SJCRH30 (cell line): ENCODE data around the gene TMEM106C. TPM values are rescaled to one million over a fixed set of nuclear protein-coding genes. Genes with fewer than 3 reads are reported as not detected.
"Not testable (repeated sequence)": the region's sequence is repeated elsewhere in the genome, so short reads cannot be mapped to it uniquely, and the experiment has no call there.

ENCODE experiments used
- DNase-seq, 2 experiments: peaks; one replicate each; pipeline ENCODE4 v3.0.0-alpha.2; 2015 to 2020
- H3K27ac ChIP-seq: fragments of 250-450 bp; sonication (Bioruptor Pico); 2 replicates; pipeline ENCODE4 v1.5.1; 2020; ENCODE audit warnings: mild to moderate bottlenecking, moderate library complexity
- H3K27me3 ChIP-seq: fragments of 250-450 bp; sonication (Bioruptor Pico); 2 replicates; pipeline ENCODE4 v1.5.1; 2020; ENCODE audit warnings: mild to moderate bottlenecking, moderate library complexity
- H3K36me3 ChIP-seq: fragments of 250-450 bp; sonication (Bioruptor Pico); 2 replicates; pipeline ENCODE4 v1.5.1; 2020; ENCODE audit warnings: mild to moderate bottlenecking, moderate library complexity
- H3K4me1 ChIP-seq: fragments of 250-450 bp; sonication (Bioruptor Pico); 2 replicates; pipeline ENCODE4 v1.5.1; 2020; ENCODE audit warnings: mild to moderate bottlenecking, moderate library complexity
- H3K4me3 ChIP-seq: fragments of 250-450 bp; sonication (Bioruptor Pico); 2 replicates; pipeline ENCODE4 v1.5.1; 2020; ENCODE audit warnings: mild to moderate bottlenecking, moderate library complexity
- H3K9me3 ChIP-seq: fragments of 250-450 bp; sonication (Bioruptor Pico); replicated peaks from 2 replicates; pipeline ENCODE4 v1.5.1; 2020; ENCODE audit warnings: mild to moderate bottlenecking, moderate library complexity
- total RNA-seq: library from RNA; depleted of rRNA; stranded (reverse); fragments of >200 nt; shearing (Covaris generic); gene quantifications from 2 replicates; pipeline ENCODE4 v1.2.3, GENCODE V29; 2014

The TMEM106C gene
- total RNA-seq, 1 experiment from 2014 or later: 145 TPM

- H3K36me3 ChIP-seq: no peaks in the 10 kb centered on the region
- H3K27ac ChIP-seq: no peak overlapping the region
- no peak for DNase-seq
- H3K27me3 ChIP-seq: peaks cover 11% of the 10 kb centered on the region; the same call in 1 of the 2 replicates
- peaks cover 11% of the 10 kb centered on the region; the same call in 1 of the 2 replicates for H3K4me1 ChIP-seq
- H3K9me3 ChIP-seq: no peaks in the 10 kb centered on the region
- H3K4me3 ChIP-seq: no peak overlapping the region
Measured at GRCh38 chr12:47943623-47944340, 19.6 kb upstream of the TMEM106C start.

GRCh38 chr12:47944685-47945340 lies 18.6 kb upstream of the TMEM106C start:
- Histone ChIP-seq H3K4me1 (peaks cover 11% of the 10 kb centered on the region; the same call in 1 of the 2 replicates), H3K9me3 (no peaks in the 10 kb centered on the region), H3K36me3 (no peaks in the 10 kb centered on the region), H3K27ac (no peak overlapping the region), H3K27me3 (peaks cover 11% of the 10 kb centered on the region; the same call in 1 of the 2 replicates), H3K4me3 (no peak overlapping the region)
- no peak for DNase-seq

DNA sequence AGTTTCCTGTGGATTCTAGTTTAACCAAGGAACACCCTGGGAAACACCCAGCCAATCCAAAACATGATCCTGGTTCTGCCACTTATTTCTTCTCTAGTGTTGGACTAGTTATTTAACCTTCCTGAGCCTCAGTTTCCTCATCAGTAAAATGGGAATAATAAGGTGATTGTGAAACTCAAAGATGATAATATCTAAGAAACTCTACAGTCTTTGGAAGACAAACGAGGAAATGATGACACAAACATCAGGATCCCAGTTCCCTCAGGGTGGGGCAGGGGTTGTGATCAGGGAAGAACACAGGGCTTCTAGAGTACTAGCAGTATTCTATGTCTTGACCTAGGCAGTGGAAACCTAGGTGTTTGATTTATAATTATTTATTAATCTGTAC lies 18.1 kb upstream of the TMEM106C start:
- Histone ChIP-seq H3K27ac (no peak overlapping the region), H3K36me3 (no peaks in the 10 kb centered on the region)

DNA sequence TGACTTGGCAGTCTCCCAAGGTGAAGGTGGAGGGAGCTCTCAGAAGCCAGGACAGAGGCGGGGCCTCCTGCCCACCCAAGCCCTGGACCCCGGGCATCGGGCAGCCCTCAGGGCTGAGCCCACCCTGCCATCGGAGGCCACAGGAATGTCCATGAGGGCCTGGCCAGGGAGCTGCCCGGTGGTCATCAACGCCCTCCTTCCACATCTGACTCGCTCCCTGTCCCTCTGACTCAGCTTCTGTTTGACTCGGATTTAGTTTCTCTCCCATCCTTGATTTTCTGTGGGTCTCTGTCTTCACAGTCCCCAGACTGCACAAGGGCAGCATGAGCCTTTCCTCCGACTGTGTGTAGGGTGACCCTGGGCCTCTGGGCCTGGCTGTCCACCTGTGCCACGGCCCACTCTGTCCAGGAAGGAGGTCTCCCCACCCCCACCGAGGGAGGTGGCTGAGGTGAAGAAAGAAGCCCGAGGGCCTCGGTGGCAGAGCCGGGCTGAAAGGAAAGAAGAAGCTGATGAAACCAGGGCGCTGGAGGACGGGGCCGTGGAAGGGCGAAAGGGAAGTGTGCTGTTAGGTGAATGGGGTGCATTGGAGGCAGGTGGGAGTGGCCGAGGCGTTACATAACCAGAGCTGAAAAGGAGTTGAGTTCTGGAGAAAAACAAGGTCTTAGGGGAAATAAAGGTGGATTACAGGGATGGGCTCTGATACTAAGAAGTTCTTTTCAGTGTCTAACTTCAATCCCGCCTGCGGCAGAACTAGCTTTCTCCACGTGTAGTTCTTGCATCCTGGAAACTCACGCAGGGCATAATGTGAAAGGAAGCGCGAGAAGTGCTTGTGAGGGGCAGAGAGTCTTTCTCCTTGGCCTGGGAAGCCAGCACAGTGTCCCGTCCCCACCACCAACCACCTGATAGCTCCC lies 16.7 kb upstream of the TMEM106C start:
- Histone ChIP-seq H3K27me3 (peaks cover 11% of the 10 kb centered on the region; the same call in 1 of the 2 replicates), H3K9me3 (no peaks in the 10 kb centered on the region), H3K4me3 (peak overlapping the region; percentile 17; the same call in 1 of the 2 replicates), H3K4me1 (peaks cover 14% of the 10 kb centered on the region; the same call in 1 of the 2 replicates), H3K27ac (no peak overlapping the region), H3K36me3 (no peaks in the 10 kb centered on the region)
- DNase-seq: peak in 1 of 2 experiments; percentile 33

More for the DNA sequence above, 18.1 kb upstream of the TMEM106C start:
- Histone ChIP-seq H3K9me3 (no peaks in the 10 kb centered on the region), H3K4me3 (no peak overlapping the region), H3K4me1 (peaks cover 11% of the 10 kb centered on the region; the same call in 1 of the 2 replicates), H3K27me3 (peaks cover 11% of the 10 kb centered on the region; the same call in 1 of the 2 replicates)
- DNase-seq: no peak

DNA sequence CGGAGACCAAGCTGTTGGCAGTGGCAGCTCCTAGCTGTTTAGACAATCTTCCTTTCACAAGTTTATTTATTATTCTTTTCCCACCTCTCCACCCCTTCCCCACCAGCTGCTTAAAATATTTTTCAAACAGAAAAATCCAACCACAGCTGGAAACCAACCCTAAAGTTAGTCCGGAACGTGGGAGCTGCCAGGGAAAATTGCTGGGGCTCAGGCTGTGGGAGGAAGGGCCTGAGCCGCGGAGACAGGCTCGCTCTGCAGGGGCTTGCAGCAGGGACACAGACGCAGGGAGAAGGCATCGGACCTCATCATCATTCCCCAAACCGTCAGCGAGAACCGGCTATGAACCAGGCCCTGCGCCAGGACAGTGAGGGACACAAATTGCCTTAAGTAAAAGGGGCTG lies 16.1 kb upstream of the TMEM106C start:
- H3K27me3 ChIP-seq: peaks cover 11% of the 10 kb centered on the region; the same call in 1 of the 2 replicates
- peak in 1 of 2 experiments; percentile 53 for DNase-seq
- H3K4me3 ChIP-seq: no peak overlapping the region
- no peak overlapping the region for H3K27ac ChIP-seq
- H3K4me1 ChIP-seq: peaks cover 14% of the 10 kb centered on the region; the same call in 1 of the 2 replicates
- no peaks in the 10 kb centered on the region for H3K9me3 ChIP-seq
- H3K36me3 ChIP-seq: no peaks in the 10 kb centered on the region

GRCh38 chr12:47949441-47950341 lies 13.7 kb upstream of the TMEM106C start:
- Histone ChIP-seq H3K27ac (no peak overlapping the region), H3K9me3 (no peaks in the 10 kb centered on the region), H3K36me3 (no peaks in the 10 kb centered on the region), H3K27me3 (peaks cover 23% of the 10 kb centered on the region), H3K4me3 (no peak overlapping the region), H3K4me1 (peaks cover 14% of the 10 kb centered on the region; the same call in 1 of the 2 replicates)
- peak; percentile 83 to 91 for DNase-seq

GRCh38 chr12:47950856-47951468 lies 12.4 kb upstream of the TMEM106C start:
- H3K27me3 ChIP-seq: peaks cover 19% of the 10 kb centered on the region
- no peaks in the 10 kb centered on the region for H3K9me3 ChIP-seq
- H3K36me3 ChIP-seq: no peaks in the 10 kb centered on the region
- no peak for DNase-seq
- no peak overlapping the region for H3K4me3 ChIP-seq
- peaks cover 14% of the 10 kb centered on the region; the same call in 1 of the 2 replicates for H3K4me1 ChIP-seq
- H3K27ac ChIP-seq: no peak overlapping the region

DNA sequence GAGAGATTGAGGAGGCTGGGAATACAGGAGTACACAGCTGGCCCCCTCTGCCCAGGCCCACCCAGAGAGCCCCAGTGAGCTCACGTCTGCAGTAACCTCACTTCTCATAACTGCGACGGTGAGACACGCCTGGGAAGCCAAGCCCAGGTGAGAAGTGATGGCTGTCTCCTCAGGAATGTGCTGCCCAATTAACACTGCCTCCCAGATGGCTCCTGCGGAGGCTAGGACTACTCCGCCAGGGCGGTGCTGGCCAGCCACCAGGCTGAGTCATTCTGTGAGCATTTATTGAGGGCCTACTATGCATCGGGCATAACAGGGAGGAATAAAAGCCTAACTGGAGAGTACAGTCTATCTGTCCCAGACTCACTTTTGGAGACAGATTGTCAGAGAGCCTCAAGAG lies 9.3 kb upstream of the TMEM106C start:
- DNase-seq: no peak
- H3K4me3 ChIP-seq: no peak overlapping the region

DNA sequence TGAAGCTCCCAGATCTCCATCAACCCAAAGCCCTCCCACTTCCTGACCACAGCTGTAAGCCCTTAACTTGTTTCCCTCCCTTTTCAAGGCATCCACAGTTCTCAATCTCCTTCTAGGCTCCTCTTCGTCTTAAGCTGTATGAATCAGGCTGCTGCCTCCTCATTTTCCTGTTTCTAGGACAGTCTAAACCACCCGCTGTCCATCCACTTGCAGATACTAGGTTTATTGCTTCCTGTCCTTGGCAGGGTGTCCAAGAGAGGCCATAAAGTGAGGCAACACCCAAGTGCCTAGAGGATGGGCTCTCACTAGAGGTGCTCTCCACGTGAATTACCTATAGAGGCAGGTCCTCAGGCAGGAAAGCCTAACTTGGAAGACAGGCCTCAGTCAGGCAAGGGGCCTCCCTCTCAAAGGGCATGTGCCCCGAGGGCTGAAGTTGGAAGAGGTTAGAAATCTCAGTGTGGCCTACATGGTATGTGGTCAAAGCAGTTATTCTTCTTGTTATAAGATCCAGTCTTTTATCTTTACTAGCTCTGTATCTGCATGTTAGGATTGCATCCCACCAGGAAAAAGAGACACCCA lies 8.8 kb upstream of the TMEM106C start:
- Histone ChIP-seq H3K27ac (no peak overlapping the region), H3K9me3 (no peaks in the 10 kb centered on the region), H3K36me3 (no peaks in the 10 kb centered on the region), H3K4me1 (peaks cover 3% of the 10 kb centered on the region; the same call in 1 of the 2 replicates), H3K4me3 (no peak overlapping the region), H3K27me3 (peaks cover 16% of the 10 kb centered on the region)
- no peak for DNase-seq

More for the DNA sequence above, 9.3 kb upstream of the TMEM106C start:
- Histone ChIP-seq H3K27me3 (peaks cover 16% of the 10 kb centered on the region), H3K36me3 (no peaks in the 10 kb centered on the region), H3K9me3 (no peaks in the 10 kb centered on the region), H3K4me1 (peaks cover 3% of the 10 kb centered on the region; the same call in 1 of the 2 replicates), H3K27ac (no peak overlapping the region)

DNA sequence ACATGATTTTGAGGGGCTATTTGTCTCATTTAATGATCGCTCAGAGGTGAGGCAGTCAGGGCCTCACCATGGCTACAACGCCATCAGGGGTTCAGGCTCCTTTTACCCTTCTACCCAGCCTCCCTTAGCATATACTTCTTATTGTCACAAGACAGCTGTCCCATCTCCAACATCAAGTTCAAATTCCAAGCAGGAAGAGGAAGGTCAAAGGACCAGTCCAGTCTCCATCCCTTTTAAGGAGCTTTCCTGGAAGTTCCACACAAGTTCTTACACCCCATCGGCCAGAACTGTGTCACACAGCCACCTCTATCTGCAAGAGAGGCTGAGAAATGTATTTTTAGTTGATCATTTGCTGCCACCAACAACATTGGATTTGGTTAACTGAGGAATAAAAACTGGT lies 8.3 kb upstream of the TMEM106C start:
- Histone ChIP-seq H3K36me3 (no peaks in the 10 kb centered on the region), H3K27me3 (peaks cover 16% of the 10 kb centered on the region), H3K4me3 (no peak overlapping the region), H3K27ac (no peak overlapping the region), H3K9me3 (no peaks in the 10 kb centered on the region), H3K4me1 (peaks cover 3% of the 10 kb centered on the region; the same call in 1 of the 2 replicates)
- no peak for DNase-seq

GRCh38 chr12:47957671-47958070 lies 5.7 kb upstream of the TMEM106C start:
- H3K4me3 ChIP-seq, H3K36me3 ChIP-seq, H3K27ac ChIP-seq, DNase-seq, H3K4me1 ChIP-seq, H3K9me3 ChIP-seq: not testable (repeated sequence)
- peaks cover 13% of the 10 kb centered on the region for H3K27me3 ChIP-seq

DNA sequence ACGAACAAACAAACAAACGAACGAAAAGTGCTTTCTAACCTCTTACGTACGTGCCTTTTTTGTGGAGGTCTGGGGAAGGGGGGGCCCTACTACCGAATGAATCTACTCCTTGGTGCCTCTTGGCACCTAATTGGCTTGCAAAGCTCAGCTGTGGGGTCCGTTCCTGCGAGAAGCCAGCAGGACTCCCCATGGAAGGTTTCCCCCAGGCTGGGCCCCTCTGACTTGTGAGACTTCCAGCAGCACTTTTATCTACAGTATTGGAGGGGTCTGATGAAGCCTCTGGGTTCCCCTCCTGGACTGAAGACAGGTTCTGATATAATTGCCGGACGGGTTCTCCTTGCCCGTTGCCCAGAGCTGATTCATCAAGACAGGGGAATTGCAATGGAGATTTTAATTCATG lies 1.2 kb upstream of the TMEM106C start:
- Histone ChIP-seq H3K9me3 (no peaks in the 10 kb centered on the region), H3K27me3 (no peaks in the 10 kb centered on the region; the same call in 1 of the 2 replicates), H3K4me1 (no peaks in the 10 kb centered on the region), H3K36me3 (no peaks in the 10 kb centered on the region), H3K27ac (no peak overlapping the region), H3K4me3 (no peak overlapping the region)
- DNase-seq: no peak
